Measurements from ENCODE around the gene MT1H. TPM values are rescaled to one million over a fixed set of nuclear protein-coding genes. Genes with fewer than 3 reads are reported as not detected.

The MT1H gene
- total and polyA plus RNA-seq, 2 of the 13 experiments (the other 11 are each of a cell fraction or from before 2014, with no cell fraction given), result 0.60 TPM; not detected in 1

GRCh38 chr16:56681939-56682702 is 12.5 kb downstream of the MT1H start, which contains the start of gene MT1X (continued):
- no peak for TF ChIP-seq RERE (CRISPR knock-in tag; IDR thresholded peaks at IDR 0.05; ENCODE audit: low read depth)
- peak; percentile 58; the same call in 1 of the 2 replicates for TF ChIP-seq HOXD1 (CRISPR knock-in tag; IDR thresholded peaks at IDR 0.05)
- TF ChIP-seq SMAD9 (CRISPR knock-in tag; IDR thresholded peaks at IDR 0.05), result no peak
- TF ChIP-seq DRAP1 (CRISPR knock-in tag; IDR thresholded peaks at IDR 0.05), result peak; percentile 96
- TF ChIP-seq ISL2 (CRISPR knock-in tag; IDR thresholded peaks at IDR 0.05), result peak; percentile 33; the same call in 1 of the 2 replicates
- TF ChIP-seq BATF2 (CRISPR knock-in tag; IDR thresholded peaks at IDR 0.05), result 0 out of 2 replicates have a peak, but pooled peaks have one; percentile 51
- 0 out of 2 replicates have a peak, but pooled peaks have one; percentile 66 for TF ChIP-seq CERS6 (CRISPR knock-in tag; IDR thresholded peaks at IDR 0.05)
- TF ChIP-seq ELF1 (CRISPR knock-in tag; IDR thresholded peaks at IDR 0.05), result no peak
- peak; percentile 81; the same call in 1 of the 2 replicates for TF ChIP-seq SP5 (CRISPR knock-in tag; IDR thresholded peaks at IDR 0.05; ENCODE audit: borderline replicate concordance, low read depth)
- no peak for TF ChIP-seq ATF5 (CRISPR knock-in tag; IDR thresholded peaks at IDR 0.05; ENCODE audit: low read depth)
- no peak for TF ChIP-seq ZNF530 (CRISPR knock-in tag; IDR thresholded peaks at IDR 0.05; ENCODE audit: low read depth)
- no peak for TF ChIP-seq AGO1 (IDR thresholded peaks at IDR 0.05; ENCODE audit: low read depth, low read length, poor library complexity, severe bottlenecking)
- TF ChIP-seq ZNF747 (CRISPR knock-in tag; IDR thresholded peaks at IDR 0.05; ENCODE audit: borderline replicate concordance), result no peak
- TF ChIP-seq JUN (CRISPR knock-in tag; IDR thresholded peaks at IDR 0.05), result peak; percentile 76; the same call in 1 of the 2 replicates
- TF ChIP-seq ZNF207 (IDR thresholded peaks at IDR 0.05; ENCODE audit: borderline replicate concordance), result no peak
- no peak for TF ChIP-seq ZNF740 (CRISPR knock-in tag; IDR thresholded peaks at IDR 0.05)
- TF ChIP-seq ZNF784 (CRISPR knock-in tag; IDR thresholded peaks at IDR 0.05; ENCODE audit: borderline replicate concordance), result peak; percentile 77
- no peak for TF ChIP-seq HDAC6 (IDR thresholded peaks at IDR 0.05; ENCODE audit: low read depth, low read length)

All from HepG2 (cell line).